Tibial nerve (tissue), 3 donors: Measurements from ENCODE around the gene PCDHA3.
"Not testable (repeated sequence)": the region's sequence is repeated elsewhere in the genome, so short reads cannot be mapped to it uniquely, and the experiment has no call there.

Source experiments
- CTCF ChIP-seq, 5 experiments: fragments of 200-600 bp in 3 of 5; fragments of 450-650 bp in 2 of 5; sonication (generic) in 3 of 5; IDR thresholded peaks; one replicate each; pipeline ENCODE4 v1.5.1; 2016 to 2019; ENCODE audit warnings: antibody characterized with exemption in 5 of 5, mild to moderate bottlenecking in 3 of 5, moderate library complexity in 2 of 5
- POLR2A ChIP-seq, 2 donors: fragments of 450-650 bp; IDR thresholded peaks; one replicate each; pipeline ENCODE4 v1.6.1; 2017; ENCODE audit warnings: antibody characterized with exemption in 2 of 2, mild to moderate bottlenecking in 2 of 2, moderate library complexity in 2 of 2

- not testable (repeated sequence) for TF ChIP-seq CTCF, POLR2A (IDR thresholded peaks at IDR 0.05)
These were observed 7.5 kb downstream of the PCDHA3 start for GRCh38 chr5:140808241-140808888.
